GM12872 (cell line): ENCODE data around the gene UQCRC1.

Source experiments
- CTCF ChIP-seq: IDR thresholded peaks from 3 replicates; pipeline ENCODE4 v1.5.1; 2011; ENCODE audit warnings: low read depth, mild to moderate bottlenecking, low read length, moderate library complexity; ENCODE audit not compliant: insufficient read depth

UQCRC1 gene

GRCh38 chr3:48631516-48632448 is 22.3 kb upstream of the UQCRC1 start:
- TF ChIP-seq CTCF, result no peak

GRCh38 chr3:48630833-48631232 is 21.4 kb upstream of the UQCRC1 start:
- TF ChIP-seq CTCF, result no peak

DNA sequence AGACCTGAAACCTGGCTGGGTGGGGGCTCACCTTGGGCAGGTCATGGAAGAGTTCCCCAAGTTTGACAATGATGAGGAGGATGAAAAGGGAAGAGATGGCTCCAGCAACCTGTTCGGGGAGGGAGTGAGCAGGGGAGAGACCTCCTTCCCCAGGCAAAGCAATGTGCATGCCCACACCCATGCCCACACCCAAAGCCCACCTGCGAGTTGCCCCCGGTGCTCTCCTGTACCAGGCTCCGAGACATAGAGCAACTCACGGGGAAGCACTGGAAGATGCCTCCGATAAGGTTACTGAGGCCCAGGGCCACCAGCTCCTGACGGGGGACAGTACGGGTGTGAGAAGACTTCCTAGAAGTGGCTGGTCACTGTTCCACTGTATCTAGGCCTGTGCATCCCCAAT is 21.0 kb upstream of the UQCRC1 start:
- TF ChIP-seq CTCF, result no peak

GRCh38 chr3:48629894-48630293 is 20.4 kb upstream of the UQCRC1 start:
- TF ChIP-seq CTCF, result no peak

GRCh38 chr3:48628277-48629017 is 19.0 kb upstream of the UQCRC1 start:
- no peak for TF ChIP-seq CTCF

DNA sequence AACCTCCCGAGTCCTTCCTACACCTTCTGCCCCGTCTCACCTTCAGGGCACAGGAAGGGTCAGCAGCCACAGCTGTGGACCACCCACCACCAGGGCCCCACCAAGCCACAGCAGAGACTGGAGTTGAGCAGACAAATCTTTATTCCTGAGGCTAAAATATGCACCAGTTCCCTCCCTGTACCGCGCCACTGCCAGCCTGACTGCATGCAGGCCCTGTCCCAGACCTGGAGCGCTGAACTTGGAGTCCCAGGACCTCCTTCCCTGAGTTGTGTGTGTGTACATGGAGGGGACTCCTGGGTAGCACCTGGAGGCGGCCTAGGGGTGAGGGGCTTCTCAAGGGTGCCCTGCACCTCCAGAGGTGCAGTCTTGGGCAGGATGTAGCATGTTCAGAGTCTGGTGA is 16.2 kb upstream of the UQCRC1 start:
- no peak for TF ChIP-seq CTCF

GRCh38 chr3:48624767-48625166 is 15.3 kb upstream of the UQCRC1 start:
- TF ChIP-seq CTCF, result no peak
